Measurements from ENCODE around the gene MITF.

- TF ChIP-seq POLR2A (IDR thresholded peaks at IDR 0.05), result no peak
- no peak for TF ChIP-seq CTCF (IDR thresholded peaks at IDR 0.05)
These were observed 24.2 kb downstream of the MITF start for GRCh38 chr3:69763458-69763857.
